Measurements from ENCODE around the gene FAM98A. TPM values are rescaled to one million over a fixed set of nuclear protein-coding genes. Genes with fewer than 3 reads are reported as not detected.

FAM98A gene
- total RNA-seq, 1 experiment from 2014 or later, result 22.4 TPM

DNA sequence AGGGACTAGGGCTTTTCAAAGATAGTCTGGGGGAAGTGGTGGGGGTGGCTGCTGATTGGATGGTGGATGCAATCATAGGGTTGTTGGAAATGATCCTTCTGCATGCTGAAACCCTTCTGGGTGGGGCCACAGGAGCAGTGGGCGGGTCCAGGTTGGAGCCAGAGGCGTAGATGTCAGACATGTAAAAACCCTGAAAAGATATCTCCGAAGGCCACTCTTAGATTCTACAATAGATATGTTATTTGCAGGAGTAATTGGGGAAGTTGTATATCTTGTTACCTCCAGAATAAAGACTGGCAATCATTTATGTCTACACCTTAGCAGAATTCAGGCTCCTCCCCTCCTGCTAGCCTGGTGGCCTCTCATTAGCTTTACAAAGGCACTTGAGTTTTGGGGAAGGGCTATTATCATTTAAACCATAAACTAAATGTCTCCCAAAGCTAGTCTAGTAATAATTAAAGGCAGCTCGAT lies 8.2 kb upstream of the FAM98A start:
- H3K4me1 ChIP-seq (ENCODE audit: insufficient read depth, low read length), result no peaks in the 10 kb centered on the region
- no peak overlapping the region for H3K4me2 ChIP-seq (ENCODE audit: low read length)
- no peak for ATAC-seq
- H4K20me1 ChIP-seq (ENCODE audit: low read length), result no peaks in the 10 kb centered on the region
- no peaks in the 10 kb centered on the region for H3K9me2 ChIP-seq (replicated peaks; ENCODE audit: low read length)
- ChIA-PET CTCF (no interaction called here), POLR2A (ENCODE audit: unreplicated experiment) (no interaction called here)
- no peaks in the 10 kb centered on the region for H3K79me2 ChIP-seq (ENCODE audit: low read length)
- H3K4me3 ChIP-seq (ENCODE audit: low read length), result no peak overlapping the region
- no peak for DNase-seq
- no peak overlapping the region for H3K9ac ChIP-seq (ENCODE audit: low read length)
- H3F3A ChIP-seq (ENCODE audit: low read length, unreplicated experiment), result no peaks in the 10 kb centered on the region
- intact Hi-C loops (cut with micrococcal nuclease), result no loop called here
- H3K27me3 ChIP-seq (ENCODE audit: low read length), result no peaks in the 10 kb centered on the region
- H3K27ac ChIP-seq (ENCODE audit: low read length), result no peak overlapping the region
- TF ChIP-seq EZH2phosphoT487 (IDR thresholded peaks at IDR 0.05; ENCODE audit: borderline replicate concordance, low read length) (no peak), EZH2 (IDR thresholded peaks at IDR 0.05; ENCODE audit: low read length, unreplicated experiment) (no peak)
- TF ChIP-seq, protein P1, sequence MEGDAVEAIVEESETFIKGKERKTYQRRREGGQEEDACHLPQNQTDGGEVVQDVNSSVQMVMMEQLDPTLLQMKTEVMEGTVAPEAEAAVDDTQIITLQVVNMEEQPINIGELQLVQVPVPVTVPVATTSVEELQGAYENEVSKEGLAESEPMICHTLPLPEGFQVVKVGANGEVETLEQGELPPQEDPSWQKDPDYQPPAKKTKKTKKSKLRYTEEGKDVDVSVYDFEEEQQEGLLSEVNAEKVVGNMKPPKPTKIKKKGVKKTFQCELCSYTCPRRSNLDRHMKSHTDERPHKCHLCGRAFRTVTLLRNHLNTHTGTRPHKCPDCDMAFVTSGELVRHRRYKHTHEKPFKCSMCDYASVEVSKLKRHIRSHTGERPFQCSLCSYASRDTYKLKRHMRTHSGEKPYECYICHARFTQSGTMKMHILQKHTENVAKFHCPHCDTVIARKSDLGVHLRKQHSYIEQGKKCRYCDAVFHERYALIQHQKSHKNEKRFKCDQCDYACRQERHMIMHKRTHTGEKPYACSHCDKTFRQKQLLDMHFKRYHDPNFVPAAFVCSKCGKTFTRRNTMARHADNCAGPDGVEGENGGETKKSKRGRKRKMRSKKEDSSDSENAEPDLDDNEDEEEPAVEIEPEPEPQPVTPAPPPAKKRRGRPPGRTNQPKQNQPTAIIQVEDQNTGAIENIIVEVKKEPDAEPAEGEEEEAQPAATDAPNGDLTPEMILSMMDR (conservative IDR thresholded peaks at IDR 0.05; ENCODE audit: low read depth, low read length), result no peak
- no peak overlapping the region for H2AFZ ChIP-seq (ENCODE audit: low read length)
- no peaks in the 10 kb centered on the region for H3K36me3 ChIP-seq (ENCODE audit: low read depth, low read length)
- no peaks in the 10 kb centered on the region; the same call in 1 of the 2 replicates for H3K9me3 ChIP-seq (ENCODE audit: low read length)
- BruUV-seq (replicated peaks), result no TSS peak

DNA sequence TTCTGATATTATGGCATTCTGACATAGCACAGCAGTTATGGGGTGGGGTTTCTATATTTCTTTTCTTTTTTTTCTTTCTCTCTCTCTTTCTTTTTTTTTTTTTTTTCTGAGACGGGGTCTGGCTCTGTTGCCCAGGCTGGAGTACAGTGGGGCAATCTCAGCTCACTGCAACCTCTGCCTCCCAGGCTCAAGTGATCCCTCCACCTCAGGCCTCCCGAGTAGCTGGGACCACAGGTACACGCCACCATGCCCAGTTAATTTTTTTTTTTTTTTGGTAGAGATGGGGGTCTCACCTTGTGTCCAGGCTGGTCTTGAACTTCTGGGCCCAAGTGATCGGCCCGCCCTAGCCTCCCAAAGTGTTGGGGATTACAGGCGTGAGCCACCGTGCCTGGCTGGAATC lies 7.5 kb upstream of the FAM98A start:
- Histone ChIP-seq H3K4me3 (ENCODE audit: low read length) (no peak overlapping the region), H3K9ac (ENCODE audit: low read length) (no peak overlapping the region), H3F3A (ENCODE audit: low read length, unreplicated experiment) (no peaks in the 10 kb centered on the region), H4K20me1 (ENCODE audit: low read length) (no peaks in the 10 kb centered on the region), H3K27ac (ENCODE audit: low read length) (no peak overlapping the region), H3K36me3 (ENCODE audit: low read depth, low read length) (no peaks in the 10 kb centered on the region), H3K9me2 (replicated peaks; ENCODE audit: low read length) (no peaks in the 10 kb centered on the region), H3K4me1 (ENCODE audit: insufficient read depth, low read length) (no peaks in the 10 kb centered on the region), H3K79me2 (ENCODE audit: low read length) (no peaks in the 10 kb centered on the region), H3K4me2 (ENCODE audit: low read length) (no peak overlapping the region), H3K27me3 (ENCODE audit: low read length) (no peaks in the 10 kb centered on the region), H2AFZ (ENCODE audit: low read length) (no peak overlapping the region), H3K9me3 (ENCODE audit: low read length) (no peaks in the 10 kb centered on the region; the same call in 1 of the 2 replicates)
- intact Hi-C loops (cut with micrococcal nuclease), result no loop called here
- no TSS peak for BruUV-seq (replicated peaks)
- no peak for DNase-seq
- ChIA-PET CTCF (no interaction called here), POLR2A (ENCODE audit: unreplicated experiment) (no interaction called here)
- no peak for ATAC-seq
- no peak for TF ChIP-seq EZH2 (IDR thresholded peaks at IDR 0.05; ENCODE audit: low read length, unreplicated experiment)
- no peak for TF ChIP-seq EZH2phosphoT487 (IDR thresholded peaks at IDR 0.05; ENCODE audit: borderline replicate concordance, low read length)
- TF ChIP-seq, protein P1 (conservative IDR thresholded peaks at IDR 0.05; ENCODE audit: low read depth, low read length), result no peak

DNA sequence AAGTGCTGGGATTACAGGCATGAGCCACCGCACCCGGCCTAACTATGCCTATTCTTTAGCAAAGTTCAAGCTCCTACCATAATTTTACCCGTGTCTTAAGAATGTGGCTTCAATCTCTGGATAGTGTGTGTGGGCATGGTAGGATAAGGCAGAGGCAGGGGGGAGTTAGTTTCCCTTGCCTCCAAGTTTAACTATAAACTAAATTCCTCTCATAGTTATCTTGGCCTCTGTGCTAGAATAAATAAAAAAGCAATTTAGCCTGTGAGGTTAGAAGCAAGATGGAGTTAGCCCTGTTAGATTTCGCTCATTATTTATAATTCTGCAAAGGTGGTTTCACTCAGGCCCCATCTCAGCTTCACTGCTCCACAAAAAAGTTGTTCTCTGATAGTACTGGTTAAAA lies 7.0 kb upstream of the FAM98A start:
- Histone ChIP-seq H4K20me1 (ENCODE audit: low read length) (no peaks in the 10 kb centered on the region), H2AFZ (ENCODE audit: low read length) (no peak overlapping the region), H3K36me3 (ENCODE audit: low read depth, low read length) (no peaks in the 10 kb centered on the region), H3K9ac (ENCODE audit: low read length) (no peak overlapping the region), H3K4me3 (ENCODE audit: low read length) (no peak overlapping the region), H3K4me2 (ENCODE audit: low read length) (no peak overlapping the region), H3K4me1 (ENCODE audit: insufficient read depth, low read length) (no peaks in the 10 kb centered on the region), H3K79me2 (ENCODE audit: low read length) (no peaks in the 10 kb centered on the region), H3K27me3 (ENCODE audit: low read length) (no peaks in the 10 kb centered on the region), H3F3A (ENCODE audit: low read length, unreplicated experiment) (no peaks in the 10 kb centered on the region), H3K27ac (ENCODE audit: low read length) (no peak overlapping the region), H3K9me2 (replicated peaks; ENCODE audit: low read length) (no peaks in the 10 kb centered on the region), H3K9me3 (ENCODE audit: low read length) (no peaks in the 10 kb centered on the region)
- CTCF ChIA-PET, result no interaction called here
- intact Hi-C loops (cut with micrococcal nuclease), result no loop called here
- DNase-seq, result no peak
- TF ChIP-seq EZH2phosphoT487 (IDR thresholded peaks at IDR 0.05; ENCODE audit: borderline replicate concordance, low read length) (no peak), EZH2 (IDR thresholded peaks at IDR 0.05; ENCODE audit: low read length, unreplicated experiment) (no peak)
- TF ChIP-seq, protein P1 (conservative IDR thresholded peaks at IDR 0.05; ENCODE audit: low read depth, low read length), result no peak
- no peak for ATAC-seq
- POLR2A ChIA-PET (ENCODE audit: unreplicated experiment), result no interaction called here
- no TSS peak for BruUV-seq (replicated peaks)
